Measurements from ENCODE around the gene OPN3.

OPN3 gene

GRCh38 chr1:241627453-241628259 is 12.5 kb downstream of the OPN3 start:
- in situ Hi-C loops (cut with MboI; ENCODE audit: low sequenced_read_pairs) = loop anchor here (25.0 kb wide), 1 partner anchor 90 kb away; the partner anchor contains the start of gene KMO

- in situ Hi-C loops (cut with MboI; ENCODE audit: low sequenced_read_pairs) = loop anchor here (25.0 kb wide), 1 partner anchor 88 kb away; the partner anchor contains the start of gene KMO
Measured at GRCh38 chr1:241624935-241625334, 15.2 kb downstream of the OPN3 start.

GRCh38 chr1:241622669-241623068 is 17.5 kb downstream of the OPN3 start:
- in situ Hi-C loops (cut with MboI; ENCODE audit: low sequenced_read_pairs) = no loop called here

GRCh38 chr1:241617426-241617825 is 22.7 kb downstream of the OPN3 start:
- in situ Hi-C loops (cut with MboI; ENCODE audit: low sequenced_read_pairs) = no loop called here

GRCh38 chr1:241615043-241615974 is 24.9 kb downstream of the OPN3 start:
- in situ Hi-C loops (cut with MboI; ENCODE audit: low sequenced_read_pairs) = no loop called here

- in situ Hi-C loops (cut with MboI; ENCODE audit: low sequenced_read_pairs) = no loop called here
Measured at GRCh38 chr1:241614572-241614971, 25.6 kb downstream of the OPN3 start.

- in situ Hi-C loops (cut with MboI; ENCODE audit: low sequenced_read_pairs) = no loop called here
Measured at GRCh38 chr1:241614144-241614543, 26.0 kb downstream of the OPN3 start.

GRCh38 chr1:241612533-241613477 is 27.4 kb downstream of the OPN3 start:
- in situ Hi-C loops (cut with MboI; ENCODE audit: low sequenced_read_pairs) = no loop called here

GRCh38 chr1:241611736-241612135 is 28.4 kb downstream of the OPN3 start:
- in situ Hi-C loops (cut with MboI; ENCODE audit: low sequenced_read_pairs) = no loop called here

- in situ Hi-C loops (cut with MboI; ENCODE audit: low sequenced_read_pairs) = no loop called here
Measured at GRCh38 chr1:241611063-241611462, 29.1 kb downstream of the OPN3 start.

GRCh38 chr1:241610056-241610815 is 29.9 kb downstream of the OPN3 start:
- in situ Hi-C loops (cut with MboI; ENCODE audit: low sequenced_read_pairs) = no loop called here

- in situ Hi-C loops (cut with MboI; ENCODE audit: low sequenced_read_pairs) = no loop called here
Measured at GRCh38 chr1:241608379-241609033, 31.7 kb downstream of the OPN3 start.

GRCh38 chr1:241607497-241607896 is 32.7 kb downstream of the OPN3 start:
- in situ Hi-C loops (cut with MboI; ENCODE audit: low sequenced_read_pairs) = no loop called here

- in situ Hi-C loops (cut with MboI; ENCODE audit: low sequenced_read_pairs) = no loop called here
Measured at GRCh38 chr1:241606544-241606943, 33.6 kb downstream of the OPN3 start.

- in situ Hi-C loops (cut with MboI; ENCODE audit: low sequenced_read_pairs) = no loop called here
Measured at GRCh38 chr1:241605146-241605805, 34.9 kb downstream of the OPN3 start.

- in situ Hi-C loops (cut with MboI; ENCODE audit: low sequenced_read_pairs) = no loop called here
Measured at GRCh38 chr1:241603731-241604245, 36.4 kb downstream of the OPN3 start.

- in situ Hi-C loops (cut with MboI; ENCODE audit: low sequenced_read_pairs) = no loop called here
Measured at GRCh38 chr1:241600496-241600901, 39.7 kb downstream of the OPN3 start.

- in situ Hi-C loops (cut with MboI; ENCODE audit: low sequenced_read_pairs) = no loop called here
Measured at GRCh38 chr1:241598249-241598648, 41.9 kb downstream of the OPN3 start.

- in situ Hi-C loops (cut with MboI; ENCODE audit: low sequenced_read_pairs) = no loop called here
Measured at GRCh38 chr1:241596633-241597032, 43.5 kb downstream of the OPN3 start.

Measured in HL-60/S4 treated with phorbol 12-myristate 13-acetate at 8.2 ng/mL for 4 days and 3 days (cell line).